HG03457 (cell line): ENCODE results near the gene DNM2.

Source experiments
- ATAC-seq: cut with Tn5 transposase; IDR thresholded peaks from one replicate; pipeline ENCODE4 v1.9.1; 2021; ENCODE audit warnings: moderate number of reproducible peaks; ENCODE audit not compliant: unreplicated experiment

Gene DNM2

DNA sequence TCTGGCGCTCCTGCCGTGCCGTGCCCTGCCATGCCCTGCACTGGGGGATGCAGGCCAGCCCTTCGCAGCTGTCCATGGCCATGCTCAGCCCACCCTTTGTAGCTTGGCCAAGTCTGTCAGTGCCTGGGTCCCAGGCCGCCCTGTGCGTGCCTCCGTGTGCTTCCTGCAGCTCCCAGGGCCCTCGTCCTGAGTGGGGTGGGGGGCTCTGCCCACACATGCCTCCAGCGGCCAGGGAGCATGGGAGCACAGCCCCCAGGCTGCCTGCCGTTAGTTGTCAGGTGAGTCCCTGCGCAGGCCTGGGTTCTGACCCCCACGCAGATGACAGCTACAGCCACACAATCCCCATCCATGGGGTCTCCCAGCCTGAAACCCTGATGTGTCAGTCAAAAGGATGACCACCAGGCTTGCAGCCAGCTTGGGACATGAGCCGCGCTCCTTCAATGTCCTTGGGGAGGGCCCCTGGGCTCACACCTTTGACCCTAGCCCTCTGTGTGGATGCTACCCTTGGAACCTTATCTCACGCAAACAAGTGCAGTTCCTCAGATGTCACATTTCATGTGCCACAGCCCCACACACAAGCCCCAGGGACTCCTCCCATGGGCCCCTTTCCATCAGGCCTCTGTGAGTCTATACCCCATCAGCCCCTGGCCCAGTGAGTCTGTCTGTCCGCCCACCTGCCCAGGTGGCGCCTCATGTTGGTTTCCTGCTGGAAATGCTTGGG, 93.7 kb downstream of the DNM2 start:
- ATAC-seq, result no peak

DNA sequence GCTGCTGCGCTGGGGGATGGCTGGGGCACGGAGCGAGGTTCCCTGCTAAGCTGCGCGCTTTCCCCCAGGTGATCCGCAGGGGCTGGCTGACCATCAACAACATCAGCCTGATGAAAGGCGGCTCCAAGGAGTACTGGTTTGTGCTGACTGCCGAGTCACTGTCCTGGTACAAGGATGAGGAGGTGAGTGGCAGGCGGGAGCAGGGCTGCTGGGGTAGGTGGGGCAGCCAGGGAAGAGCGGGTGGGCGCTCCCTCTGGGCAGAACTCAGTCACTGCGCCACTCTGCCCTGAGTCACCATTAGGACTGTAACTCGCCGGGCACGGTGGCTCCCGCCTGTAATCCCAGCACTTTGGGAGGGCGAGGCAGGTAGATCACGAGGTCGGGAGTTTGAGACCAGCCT, 94.3 kb downstream of the DNM2 start:
- ATAC-seq, result no peak

DNA sequence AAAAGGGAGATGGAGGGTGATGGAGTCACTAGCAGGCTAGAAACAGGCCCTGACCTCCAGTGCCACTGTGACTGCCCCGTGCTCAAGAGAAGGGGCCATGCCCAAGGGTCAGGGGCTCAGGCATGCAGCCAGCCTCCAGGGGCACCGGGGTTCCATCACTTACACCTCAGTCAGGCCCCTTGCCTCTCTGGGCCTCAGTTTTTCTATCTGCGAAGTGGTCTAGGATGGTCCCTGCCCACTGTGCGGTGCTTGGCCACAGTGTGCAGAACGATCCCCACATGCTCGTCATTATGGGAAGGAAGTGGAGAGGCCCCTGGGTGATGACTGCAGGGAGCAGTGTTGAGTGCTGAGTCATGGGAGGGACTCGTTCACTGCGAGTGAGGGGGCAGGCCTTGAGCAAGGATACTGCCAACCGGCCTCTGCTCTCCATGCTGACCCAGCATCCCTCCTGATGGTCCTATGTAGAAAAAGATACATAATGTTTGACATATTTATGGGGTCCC, 95.1 kb downstream of the DNM2 start:
- ATAC-seq, result no peak

DNA sequence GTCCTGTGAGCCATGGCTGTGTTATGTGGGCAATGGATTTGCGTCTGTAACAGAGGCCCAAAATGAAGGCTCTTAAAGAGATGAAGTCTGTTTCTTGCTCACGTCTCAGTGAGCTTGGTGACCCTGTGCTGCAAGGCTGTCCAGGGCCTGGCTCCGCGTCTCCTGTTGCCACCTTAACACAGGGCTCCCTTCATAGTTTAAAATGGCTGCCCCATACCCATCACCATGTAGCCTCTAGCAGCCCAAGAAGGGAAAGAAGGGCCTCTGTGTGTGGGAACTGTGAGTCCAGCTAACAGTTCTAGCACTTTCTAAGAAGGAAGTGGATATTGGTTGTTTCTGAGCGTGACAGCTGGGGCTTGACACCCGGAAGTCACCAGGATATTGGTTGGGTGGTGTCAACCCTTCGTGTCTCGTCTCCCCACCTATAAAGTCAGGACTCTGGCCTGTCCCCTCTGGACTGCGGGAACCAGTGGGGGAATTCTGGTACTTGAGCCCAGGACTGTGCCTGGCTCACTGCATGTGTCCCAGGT, 97.2 kb downstream of the DNM2 start:
- no peak for ATAC-seq

DNA sequence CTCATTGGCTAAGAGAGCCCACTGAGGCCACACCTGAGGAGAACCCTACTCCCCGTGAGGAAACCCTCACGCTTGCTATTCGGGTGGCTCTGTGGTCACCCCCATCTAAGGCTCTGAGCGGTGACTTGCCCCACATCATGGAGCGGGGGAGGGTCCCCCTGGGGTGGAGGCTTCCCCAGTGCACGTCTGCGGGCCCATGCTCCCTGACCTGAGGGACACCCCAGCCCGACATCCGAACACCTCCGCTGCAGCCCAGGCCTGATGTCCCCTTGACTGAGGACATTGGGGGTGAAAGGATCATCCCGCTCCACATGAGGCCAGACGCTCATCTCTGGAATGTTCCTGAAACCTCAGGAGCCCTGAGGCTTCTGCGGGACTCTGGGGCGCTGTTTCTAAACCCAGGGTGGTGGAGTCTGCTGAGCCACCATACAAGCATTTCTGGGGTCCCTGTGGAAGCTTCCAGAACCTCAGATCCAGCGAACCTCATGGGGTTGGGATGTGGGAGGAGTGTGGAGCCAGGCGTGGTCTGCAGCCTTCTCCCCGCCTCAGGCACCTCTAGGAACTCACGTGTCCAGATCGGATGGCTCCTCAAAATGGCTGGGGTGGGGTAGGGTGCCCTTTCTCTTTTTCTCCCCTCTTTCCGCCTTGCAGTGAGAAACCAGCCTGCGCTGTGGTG, 98.2 kb downstream of the DNM2 start:
- no peak for ATAC-seq

DNA sequence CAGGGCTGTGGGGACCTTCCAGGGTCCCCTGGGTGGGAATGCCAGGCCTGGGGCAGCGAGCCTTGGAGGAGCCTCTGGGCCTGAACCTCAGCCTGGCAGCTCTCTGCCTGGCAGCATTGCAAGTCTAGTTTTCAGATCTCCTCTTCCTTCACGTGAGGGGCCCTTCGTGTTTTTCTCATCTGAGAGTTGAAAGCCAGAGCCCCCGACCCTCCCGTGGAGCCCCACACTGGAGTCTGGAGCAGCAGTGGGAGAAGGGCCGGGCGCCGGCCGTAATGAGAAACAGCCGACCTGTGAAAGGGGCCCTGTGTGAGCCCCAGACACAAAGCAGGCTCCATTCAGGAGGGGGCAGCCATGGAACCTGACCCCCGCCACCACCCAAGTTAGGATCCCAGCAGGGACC, 98.8 kb downstream of the DNM2 start:
- ATAC-seq, result no peak

DNA sequence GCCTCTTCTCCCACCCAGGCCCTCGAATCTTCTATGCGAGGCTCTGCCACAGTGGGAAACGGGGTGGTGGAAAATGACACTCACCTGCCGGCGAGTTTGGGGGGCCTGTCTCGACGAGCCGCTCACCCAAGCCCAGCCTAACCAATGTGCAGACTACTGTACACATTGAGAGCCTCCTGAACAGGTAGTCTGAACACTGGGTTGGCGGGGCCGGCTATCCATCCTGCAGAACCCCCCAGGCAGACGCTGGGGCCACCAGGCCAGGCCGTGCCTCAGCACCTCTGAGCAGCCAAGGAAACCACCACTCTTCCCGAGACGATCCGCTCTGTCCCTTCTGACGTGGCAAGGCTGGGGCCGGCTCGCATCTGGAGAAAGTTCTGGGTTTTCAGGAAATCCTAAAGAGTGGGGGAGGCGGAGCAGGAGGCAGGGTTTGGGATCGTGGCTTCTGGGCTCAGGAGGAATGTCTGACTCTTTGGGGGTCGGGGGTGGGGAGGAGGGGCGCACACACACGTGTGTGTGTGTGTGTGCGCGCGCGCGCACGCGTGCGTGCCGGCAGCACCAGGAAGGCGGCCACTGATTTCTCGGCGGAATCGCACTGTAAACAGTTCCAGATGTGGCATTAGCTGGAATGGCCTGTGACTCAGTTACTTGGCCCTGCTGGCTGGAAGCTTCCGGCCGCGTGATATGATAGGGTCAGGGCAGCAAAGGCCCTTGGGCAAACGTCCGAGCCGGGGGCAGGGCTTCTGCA, 99.6 kb downstream of the DNM2 start:
- ATAC-seq, result no peak

DNA sequence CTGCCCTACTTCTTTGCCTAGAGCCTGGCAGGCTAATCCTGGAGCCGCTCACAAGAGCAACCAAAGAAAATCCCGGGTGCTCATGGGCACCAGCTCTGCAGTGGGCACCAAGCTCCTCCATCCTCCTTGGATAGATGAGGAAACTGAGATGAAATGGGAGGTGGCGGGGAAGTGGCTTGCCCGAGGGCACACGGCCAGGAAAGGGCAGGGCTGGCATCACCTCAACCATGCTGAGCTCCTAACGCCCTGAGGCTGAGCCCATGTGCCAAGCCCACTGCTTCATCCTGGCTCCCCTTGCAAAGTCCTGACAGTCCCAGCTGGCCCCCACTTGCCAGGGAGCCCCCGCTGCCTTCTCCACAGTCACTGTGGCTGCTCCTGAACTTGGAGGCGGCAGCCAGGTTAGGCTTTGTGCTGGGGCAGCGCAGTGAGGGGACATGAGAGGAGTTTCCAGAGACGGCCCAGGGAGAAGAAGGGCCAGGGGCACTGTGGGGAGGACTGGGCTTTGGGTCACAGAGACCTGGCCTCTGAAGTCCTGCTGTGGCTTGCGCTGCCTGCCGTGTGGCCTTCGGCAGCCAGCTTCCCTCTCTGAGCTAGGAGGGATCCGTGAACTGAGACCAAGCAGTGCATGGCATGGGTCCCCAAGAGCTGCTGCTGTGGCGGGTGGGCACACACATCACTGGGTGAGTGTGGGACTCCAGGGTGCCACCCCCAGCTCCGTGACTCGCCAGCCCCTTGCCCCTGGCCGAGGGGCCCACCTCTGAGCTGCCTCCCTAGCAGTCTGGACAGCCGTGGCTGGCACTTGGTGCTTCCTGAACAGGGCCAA, 100.6 kb downstream of the DNM2 start:
- ATAC-seq, result no peak

DNA sequence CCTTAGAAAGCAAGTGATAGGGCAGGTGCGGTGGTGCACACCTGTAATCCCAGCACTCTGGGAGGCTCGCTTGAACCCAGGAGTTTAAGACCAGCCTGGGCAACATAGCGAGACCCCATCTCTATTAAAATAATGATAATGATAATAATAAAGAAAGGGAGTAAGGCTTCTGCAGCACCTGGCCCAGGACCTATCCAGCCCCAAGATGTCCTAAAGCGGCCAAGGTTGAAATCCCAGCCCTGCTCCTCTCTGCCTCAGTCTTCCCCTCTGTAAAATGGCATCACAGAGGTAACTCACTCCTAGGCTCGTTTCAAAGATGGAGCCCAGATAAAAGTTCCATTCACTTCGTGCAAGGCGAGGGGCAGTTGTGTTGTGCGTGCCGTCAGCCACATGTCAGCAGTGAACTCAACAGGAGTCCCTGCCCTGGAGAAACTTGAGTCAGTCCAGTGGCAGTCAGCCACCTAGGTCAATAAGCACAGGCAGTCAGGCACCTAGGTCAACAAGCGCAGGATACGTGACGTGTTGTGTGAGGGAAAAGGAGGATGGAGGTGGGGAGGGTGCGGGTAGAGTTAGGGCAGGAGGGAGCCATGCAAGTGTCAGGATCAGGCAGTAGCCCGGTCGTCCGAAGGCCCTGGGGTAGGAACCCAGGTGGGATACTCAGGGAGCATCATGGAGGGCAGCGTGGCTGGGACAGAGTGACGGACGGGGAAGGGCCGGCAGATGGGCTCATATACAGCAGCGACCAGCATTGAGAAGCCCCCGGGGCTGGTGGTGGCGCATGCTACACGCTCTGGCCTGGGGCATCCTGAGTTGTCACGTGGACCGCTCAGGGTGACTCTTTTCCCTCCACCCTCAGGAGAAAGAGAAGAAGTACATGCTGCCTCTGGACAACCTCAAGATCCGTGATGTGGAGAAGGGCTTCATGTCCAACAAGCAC, 101.5 kb downstream of the DNM2 start:
- ATAC-seq, result no peak

DNA sequence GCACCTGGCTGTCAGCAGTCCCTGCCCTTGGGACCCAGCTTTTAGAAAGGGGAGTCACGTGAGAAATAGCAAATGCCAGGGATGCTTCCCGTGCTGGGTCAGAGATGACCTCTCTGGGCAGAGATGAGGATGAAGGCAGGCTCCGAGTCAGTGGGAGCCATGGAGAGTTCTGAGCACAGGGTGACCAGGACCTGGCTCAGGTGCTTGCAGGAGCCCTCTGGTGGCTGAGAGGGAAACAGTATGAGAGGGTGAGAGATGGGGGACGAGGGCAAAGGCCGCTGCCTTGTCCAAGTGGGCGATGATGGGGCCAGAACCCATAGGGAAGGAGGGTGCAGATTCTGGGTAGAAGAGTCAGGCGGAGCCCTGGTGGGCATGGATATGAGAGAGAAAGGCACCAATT, 102.3 kb downstream of the DNM2 start:
- ATAC-seq, result no peak

DNA sequence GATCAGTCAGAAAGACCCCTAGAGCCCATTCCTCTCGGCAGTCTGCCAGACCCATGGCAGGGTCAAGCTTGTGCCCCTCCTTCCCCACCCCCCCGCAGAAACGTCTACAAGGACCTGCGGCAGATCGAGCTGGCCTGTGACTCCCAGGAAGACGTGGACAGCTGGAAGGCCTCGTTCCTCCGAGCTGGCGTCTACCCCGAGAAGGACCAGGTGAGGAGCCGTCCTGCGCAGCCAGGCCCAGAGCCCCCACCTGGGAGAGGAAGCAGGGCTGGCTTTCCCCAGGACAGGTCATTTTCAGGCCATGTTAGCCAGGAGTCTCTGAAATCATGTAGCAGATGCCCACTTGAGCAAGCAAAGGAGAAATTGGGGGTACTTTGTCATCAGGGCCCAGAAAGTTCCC, 105.8 kb downstream of the DNM2 start:
- ATAC-seq, result no peak

DNA sequence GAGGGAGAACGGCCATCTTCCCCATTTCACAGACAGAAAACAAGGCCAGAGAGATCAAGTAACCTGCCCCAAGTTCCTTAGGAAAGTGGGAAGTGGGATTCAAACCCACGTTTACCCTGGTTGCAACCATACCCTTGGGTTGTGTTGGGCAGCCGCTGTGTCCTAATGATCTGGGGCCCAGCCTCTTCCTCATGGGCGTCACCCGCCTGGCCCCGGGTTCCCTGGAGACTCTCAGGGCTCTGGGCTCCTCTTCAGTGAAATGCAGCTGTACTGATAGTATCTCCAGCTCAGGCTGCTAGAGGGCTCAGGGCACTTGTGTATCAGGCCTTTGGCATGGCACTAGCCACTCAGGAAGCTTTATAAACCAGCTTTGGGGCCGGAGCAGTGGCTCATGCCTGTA, 108.4 kb downstream of the DNM2 start:
- ATAC-seq, result no peak

DNA sequence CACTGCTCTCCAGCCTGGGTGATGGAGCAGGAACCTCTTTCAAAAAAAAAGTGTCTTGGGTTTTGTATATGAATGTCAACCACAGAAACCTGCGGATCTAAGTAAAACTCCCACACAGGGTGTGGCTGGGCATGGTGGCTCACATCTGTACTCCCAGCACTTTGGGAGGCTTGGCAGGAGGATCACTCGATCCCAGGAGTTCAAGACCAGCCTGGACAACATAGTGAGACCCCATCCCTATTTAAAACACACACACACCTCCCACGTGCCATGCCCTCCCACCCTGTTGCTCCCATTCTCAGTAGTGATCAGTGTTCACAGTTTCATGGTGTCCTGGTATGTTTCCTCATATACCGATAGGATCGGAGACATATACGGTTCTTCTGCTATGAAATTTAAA, 109.0 kb downstream of the DNM2 start:
- ATAC-seq, result no peak

DNA sequence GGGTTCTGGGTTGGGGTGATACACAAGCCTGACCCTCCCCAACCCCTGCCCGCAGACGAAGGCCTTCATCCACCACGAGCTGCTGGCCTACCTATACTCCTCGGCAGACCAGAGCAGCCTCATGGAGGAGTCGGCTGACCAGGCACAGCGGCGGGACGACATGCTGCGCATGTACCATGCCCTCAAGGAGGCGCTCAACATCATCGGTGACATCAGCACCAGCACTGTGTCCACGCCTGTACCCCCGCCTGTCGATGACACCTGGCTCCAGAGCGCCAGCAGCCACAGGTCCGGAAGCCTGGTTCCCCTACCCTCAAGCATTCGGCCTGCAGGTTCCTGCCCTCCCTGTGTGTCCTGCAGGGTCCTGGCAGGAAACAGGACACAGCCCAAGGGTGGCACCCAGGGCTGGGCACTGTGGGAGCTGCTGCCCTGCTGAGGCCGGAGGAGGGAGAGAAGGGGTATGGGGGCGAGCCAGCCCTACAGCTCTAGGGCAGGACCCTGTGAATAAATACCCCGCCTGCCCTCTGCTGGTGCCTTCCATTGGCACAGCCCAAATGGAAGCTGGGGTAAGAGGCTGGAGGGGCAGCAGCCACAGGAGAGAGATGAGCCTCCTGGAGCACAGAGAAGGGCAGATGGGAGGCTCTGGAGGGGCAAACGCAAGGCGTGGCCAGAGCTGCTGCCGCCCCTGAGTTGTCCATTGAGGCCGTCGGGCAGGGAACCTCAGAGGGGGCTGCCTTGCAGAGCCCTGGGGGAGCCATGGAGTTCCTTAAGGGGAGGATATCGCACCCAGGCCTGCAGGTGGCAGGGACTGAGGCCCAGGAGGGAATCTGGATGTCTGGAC, 111.3 kb downstream of the DNM2 start:
- ATAC-seq, result no peak

DNA sequence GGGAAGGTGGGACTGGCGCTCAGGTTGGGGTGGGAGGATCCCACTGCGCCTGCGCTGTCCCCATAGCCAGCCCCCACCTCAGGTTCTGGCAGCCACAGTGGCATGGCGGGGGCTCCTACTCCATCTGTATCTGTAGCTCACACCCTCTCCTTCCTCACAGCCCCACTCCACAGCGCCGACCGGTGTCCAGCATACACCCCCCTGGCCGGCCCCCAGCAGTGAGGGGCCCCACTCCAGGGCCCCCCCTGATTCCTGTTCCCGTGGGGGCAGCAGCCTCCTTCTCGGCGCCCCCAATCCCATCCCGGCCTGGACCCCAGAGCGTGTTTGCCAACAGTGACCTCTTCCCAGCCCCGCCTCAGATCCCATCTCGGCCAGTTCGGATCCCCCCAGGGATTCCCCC, 112.1 kb downstream of the DNM2 start:
- ATAC-seq, result no peak

DNA sequence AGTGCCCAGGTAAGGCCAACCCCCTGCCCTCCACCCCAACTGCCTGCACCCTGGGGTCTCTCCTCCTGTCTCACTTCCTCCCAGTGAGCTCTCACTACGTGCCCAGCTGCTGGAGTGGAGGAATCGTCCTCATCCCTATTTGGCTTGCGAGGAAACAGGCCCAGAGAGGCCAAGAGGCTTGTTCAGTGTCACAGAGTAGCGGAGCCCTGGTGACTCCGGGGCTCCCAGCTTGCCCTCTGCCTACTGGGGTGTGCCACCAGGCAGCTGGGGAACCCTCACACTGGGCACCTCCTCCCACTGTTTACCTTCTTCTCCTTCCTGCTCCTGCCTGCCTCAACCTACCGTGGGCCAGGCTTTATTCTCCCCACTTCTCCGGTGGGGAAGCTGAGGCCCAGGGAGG, 112.5 kb downstream of the DNM2 start:
- no peak for ATAC-seq

DNA sequence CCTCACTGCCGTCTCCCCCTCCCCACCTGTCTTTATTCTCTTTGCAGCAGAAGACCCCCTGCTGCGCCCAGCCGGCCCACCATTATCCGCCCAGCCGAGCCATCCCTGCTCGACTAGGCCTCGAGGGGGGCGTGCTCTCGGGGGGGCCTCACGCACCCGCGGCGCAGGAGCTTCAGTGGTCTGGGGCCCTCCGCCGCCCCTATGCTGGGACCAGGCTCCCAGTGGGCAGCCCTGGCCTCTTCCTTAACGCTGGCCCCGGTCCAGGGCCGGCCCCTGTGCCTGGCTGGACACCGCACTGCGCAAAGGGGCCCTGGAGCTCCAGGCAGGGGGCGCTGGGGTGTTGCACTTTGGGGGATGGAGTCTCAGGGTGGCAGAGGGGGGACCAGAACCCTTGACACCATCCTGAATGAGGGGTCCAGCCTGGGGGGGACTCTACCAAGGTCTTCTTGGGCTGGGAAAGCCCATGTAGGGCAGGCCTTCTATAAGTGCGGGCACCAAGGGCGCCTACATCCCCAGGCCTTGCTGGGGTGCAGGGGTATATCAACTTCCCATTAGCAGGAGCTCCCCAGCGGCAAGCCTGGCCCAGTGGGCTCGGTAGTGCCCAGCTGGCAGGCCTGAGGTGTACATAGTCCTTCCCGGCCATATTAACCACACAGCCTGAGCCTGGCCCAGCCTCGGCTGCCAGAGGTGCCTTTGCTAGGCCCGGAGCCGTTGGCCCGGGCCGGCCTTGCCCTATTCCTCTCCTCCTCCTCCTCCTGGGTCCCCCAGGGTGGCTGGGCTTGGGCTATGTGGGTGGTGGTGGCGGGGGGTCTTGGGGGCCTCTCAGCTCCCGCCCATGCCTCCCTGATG, 113.3 kb downstream of the DNM2 start:
- no peak for ATAC-seq
